HG02840 (cell line): ENCODE measurements around the gene DACT1.

ENCODE experiments used
- ATAC-seq: cut with Tn5 transposase; IDR thresholded peaks from one replicate; pipeline ENCODE4 v1.9.1; 2021; ENCODE audit warnings: mild to moderate bottlenecking, moderate library complexity, moderate number of reproducible peaks; ENCODE audit not compliant: unreplicated experiment, low FRiP score

The DACT1 gene

DNA sequence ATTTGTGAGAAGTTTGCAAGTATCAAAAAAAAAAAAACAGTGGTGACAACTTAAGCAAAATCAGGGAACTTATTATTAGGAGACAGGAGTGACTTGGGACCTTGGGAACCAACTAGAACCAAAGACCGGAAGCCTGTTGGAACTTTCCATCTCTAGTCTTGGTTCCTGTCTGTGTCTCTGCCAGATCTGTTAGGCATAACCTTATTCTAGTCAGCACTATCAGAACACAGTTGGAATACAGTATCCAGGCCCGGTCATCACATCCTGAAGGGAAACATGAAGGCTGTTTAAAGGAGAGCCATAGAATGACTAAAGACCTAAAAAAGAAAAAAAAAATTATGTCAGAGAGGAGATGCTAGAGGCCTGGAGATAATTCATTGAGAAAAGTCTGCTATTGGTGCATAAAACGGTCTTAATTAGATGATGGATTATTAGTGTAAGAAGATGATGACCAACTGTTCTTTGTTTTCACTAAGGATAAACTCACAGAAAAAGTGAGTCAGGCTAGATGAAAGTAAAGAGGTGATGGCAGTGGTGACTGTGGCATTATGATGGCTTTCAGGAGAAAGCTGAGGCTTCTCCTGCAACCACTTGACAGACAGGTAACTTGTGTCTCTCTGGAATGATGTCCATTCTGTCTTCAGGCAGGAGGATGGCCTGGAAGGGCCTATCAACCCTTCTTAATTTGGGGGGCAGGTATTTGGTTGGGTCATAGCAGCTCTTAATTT lies 28.2 kb downstream of the DACT1 start:
- ATAC-seq, result no peak

DNA sequence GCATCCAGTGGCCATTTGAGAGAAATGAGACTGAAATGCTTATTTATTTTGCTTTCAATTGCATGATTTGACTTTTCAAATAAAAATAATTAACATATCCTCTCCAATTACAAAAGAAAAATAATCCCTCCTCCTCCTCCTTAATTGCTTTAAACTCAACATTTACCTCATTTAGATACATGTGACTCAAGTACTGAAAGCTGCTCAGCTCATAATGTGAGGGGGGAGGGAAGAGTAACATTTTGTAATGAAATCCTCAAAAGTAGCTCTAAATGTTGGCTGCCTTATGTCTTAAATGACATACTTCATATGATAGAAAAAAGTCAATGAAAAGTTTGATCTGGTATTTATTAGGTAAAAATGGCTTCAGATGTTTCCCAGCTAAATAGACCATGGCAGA lies 29.0 kb downstream of the DACT1 start:
- ATAC-seq, result no peak

DNA sequence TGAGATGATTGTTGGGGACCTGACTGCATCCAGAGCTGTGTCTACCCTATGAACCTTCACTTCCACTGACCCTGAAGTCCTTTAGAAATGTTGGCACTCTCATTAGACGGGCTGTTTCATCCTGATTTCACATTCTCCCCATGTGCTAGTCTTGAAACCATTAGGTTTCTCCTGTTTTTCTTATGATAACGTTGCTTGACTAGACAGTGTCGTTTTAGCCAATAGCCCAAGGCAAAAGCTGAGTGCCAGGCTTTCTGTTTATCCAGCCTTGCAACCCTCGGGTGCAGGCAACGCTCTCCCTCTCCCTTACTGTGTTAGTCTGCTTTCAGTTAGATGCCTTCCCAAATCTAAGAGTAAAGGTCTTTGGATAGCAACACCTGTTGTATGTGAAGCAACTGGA lies 30.1 kb downstream of the DACT1 start:
- no peak for ATAC-seq

DNA sequence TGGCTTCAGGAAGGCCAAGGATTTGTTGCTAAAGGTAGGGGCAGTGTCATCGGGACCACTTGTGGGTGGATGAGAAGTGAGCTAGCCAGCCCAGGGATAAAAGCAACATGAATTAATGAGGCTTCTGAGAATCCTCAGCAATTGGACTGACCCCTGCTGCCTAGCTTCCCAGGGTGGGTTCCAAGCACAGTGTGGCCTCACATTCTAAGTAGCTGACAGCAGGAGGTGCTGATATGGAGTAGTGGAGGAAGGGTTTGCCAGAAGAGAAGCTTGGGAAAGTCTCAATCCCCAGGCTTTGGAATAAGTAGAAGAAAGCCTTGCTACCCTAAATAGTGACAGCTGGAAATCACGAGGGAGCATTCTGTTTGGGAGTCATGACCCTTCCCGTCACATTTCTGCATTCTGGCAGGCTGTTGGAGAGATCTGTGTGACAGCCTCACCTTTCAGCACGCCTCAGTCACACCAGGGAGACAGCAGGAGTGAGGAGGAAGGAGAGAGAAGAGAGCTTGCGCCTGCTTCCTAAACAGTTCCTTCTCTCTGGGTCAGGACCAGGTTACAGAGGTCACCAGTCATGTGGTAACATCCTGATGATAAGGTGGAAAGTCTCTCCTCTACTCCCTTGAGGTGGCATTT lies 31.2 kb downstream of the DACT1 start:
- no peak for ATAC-seq

DNA sequence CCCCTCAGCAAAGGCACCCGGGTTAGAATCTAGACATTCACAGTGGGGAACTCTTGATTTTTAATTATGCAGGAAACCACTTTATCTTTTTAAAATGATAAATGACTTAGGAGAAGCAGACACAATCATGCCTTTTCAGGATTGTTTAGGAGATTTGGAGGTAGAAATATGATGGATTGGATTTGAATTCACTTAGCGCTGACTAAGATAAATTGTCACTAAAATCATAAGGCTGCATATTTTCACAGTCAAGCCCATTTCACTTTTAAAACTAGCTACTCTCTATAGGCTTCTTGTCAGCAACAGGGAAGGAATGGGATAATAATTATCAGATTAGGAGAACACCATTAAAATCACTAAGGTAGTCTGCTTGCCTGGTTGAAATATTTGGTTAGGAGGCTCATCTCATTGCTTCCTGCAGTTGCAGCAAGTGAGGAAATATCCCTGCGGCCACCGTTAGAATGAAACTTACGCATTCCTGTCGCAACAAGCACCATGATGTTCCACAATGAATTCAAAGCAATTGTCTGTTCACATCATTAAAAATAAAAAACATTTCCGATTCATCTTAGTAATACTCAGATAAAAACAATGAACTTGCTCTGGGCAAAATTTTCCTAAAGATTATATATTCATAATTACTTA lies 31.9 kb downstream of the DACT1 start:
- ATAC-seq, result no peak

DNA sequence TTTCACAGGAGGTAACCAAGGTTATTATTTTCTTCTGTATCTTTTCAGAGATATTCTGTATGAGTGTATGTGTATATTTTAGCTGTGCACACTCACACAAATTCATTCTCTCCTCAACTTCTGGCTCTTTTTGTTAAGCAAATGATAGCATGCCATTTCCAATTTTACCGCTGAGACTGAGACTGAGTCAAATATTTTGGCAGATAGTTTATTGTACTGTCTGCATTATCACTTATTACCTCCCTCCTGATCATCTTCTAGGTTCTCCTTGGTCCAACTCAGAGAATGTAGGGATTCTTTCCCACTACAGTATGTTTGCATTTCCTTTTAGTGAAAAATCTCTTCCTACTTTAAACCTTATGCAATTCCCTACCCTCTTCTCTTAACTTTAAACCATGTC lies 33.3 kb downstream of the DACT1 start:
- no peak for ATAC-seq

DNA sequence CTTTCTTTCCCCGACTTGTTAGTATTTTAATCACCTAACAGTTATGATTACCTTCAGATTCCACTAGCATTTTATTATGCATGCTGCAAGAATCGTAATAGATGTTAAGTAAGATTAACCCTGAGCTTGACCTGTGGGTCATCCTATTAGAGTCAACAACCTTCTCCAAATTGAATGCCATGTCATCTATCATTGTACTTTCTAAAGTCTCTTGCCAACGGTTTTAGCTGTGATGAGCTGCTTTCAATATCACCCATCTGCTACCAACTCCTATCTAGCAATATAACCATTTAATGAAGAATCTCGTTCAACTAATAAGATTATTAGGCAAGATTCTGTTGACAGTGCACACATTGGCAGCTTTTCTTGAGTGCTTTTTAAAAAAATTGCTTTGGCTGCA lies 33.7 kb downstream of the DACT1 start:
- no peak for ATAC-seq

DNA sequence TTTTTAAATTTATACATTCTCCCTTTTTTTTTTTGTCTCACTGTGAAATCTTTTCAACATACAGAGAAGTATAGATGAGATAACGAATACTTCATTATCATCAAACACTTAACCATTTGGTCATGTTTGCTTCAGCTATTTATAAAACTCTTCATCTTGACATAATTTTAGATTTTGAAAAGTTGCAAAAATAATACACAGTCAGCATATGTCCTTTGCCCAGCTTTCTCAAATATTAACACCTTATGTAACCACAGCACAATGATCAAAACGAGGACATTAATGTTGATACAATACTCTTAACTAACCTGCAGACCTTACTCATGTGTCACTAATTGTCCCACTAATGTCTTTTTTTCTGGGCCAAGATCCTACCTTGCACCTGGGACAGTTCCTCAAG lies 36.0 kb downstream of the DACT1 start:
- no peak for ATAC-seq

DNA sequence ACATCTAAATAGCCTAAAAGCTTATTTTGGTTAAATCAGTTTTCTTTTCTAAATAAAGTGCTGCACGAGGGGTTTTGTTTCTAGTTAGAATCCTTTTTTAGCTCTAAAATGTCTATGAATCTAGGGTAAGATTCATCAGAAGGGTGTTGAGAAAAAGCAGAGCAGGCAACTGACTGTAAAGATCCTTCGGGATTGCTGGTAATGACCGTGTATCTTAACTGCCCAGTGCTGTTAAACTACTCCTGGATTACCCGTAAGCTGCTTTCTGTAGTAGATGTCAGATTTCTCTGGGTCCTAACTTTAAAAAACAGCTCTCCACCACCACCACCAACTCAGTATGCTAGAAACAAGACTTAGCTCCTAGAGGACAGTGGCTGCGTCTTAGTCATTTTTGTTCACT lies 39.2 kb downstream of the DACT1 start:
- no peak for ATAC-seq

DNA sequence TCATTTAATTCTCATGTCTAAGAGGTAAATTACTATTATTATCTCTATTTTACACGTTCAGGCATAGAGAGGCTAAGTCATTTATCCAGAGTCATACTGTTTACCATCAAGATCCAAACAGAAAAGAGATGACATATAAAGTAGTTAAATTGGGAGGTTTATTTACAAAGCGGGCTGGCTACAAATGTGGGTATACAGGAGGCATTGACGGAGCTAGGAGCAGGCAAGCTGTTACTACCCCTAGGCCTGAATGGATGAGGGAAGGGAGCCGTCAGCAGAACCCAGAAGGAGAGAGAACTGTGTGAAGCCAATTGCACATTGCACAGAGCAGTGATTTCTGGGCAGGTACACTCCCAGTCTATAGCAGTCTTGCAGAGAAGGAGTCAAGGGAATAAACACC lies 39.8 kb downstream of the DACT1 start:
- ATAC-seq, result no peak

DNA sequence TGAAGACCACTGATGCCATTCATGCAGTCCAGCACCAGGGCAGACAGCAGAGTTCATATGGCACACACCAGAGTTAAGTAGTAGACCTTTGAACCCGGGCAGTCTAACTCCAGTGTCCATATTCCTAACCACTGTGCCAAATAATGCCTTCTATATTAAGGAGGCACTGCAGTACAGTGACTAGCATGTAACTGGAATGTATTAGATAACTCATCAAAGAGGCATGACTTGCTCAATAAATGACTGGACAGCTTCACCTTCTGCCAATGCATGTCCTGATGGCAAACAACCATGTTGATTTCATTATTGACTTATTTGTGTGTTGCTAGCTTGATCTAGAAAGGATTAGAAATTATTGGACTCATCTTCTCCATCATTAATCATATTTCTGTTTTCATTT lies 40.2 kb downstream of the DACT1 start:
- no peak for ATAC-seq

DNA sequence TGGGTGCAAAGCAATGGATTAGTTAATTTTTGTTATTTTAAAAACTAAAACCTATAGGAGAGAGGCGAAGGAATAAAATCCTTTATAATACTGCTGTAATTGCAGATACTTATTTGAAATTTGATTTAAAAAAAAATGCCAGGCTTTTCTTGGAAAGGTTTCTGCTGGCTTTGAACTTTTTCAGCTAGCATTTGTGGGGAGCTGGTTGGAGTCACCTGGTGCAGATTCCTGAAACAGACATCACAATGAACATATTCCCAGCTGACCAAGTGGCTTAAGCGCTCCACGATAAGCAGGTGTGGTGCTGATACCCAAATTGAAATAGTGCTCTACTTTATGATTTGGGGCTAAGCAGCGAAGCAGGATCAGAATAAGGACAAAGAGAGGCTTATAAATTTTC lies 42.9 kb downstream of the DACT1 start:
- no peak for ATAC-seq

DNA sequence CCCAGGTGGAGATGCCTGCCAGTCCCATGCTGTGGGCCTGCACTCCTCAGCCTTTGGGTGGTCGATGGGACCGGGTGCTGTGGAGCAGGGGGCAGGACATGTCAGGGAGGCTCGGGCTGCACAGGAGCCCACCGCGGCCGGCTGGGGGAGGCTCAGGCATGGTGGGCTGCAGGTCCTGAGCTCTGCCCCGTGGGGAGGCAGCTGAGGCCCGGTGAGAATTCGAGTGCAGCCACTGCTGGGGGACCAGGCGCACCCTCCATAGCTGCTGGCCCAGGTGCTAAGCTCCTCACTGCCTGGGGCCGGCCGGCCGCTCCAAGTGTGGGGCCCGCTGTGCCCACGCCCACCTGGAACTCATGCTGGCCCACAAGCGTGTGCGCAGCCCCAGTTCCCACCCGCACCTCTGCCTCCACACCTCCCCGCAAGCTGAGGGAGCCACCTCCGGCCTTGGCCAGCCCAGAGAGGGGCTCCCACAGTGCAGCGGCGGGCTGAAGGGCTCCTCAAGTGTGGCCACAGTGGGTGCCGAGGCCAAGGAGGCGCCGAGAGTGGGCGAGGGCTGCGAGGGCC lies 49.6 kb downstream of the DACT1 start:
- no peak for ATAC-seq

DNA sequence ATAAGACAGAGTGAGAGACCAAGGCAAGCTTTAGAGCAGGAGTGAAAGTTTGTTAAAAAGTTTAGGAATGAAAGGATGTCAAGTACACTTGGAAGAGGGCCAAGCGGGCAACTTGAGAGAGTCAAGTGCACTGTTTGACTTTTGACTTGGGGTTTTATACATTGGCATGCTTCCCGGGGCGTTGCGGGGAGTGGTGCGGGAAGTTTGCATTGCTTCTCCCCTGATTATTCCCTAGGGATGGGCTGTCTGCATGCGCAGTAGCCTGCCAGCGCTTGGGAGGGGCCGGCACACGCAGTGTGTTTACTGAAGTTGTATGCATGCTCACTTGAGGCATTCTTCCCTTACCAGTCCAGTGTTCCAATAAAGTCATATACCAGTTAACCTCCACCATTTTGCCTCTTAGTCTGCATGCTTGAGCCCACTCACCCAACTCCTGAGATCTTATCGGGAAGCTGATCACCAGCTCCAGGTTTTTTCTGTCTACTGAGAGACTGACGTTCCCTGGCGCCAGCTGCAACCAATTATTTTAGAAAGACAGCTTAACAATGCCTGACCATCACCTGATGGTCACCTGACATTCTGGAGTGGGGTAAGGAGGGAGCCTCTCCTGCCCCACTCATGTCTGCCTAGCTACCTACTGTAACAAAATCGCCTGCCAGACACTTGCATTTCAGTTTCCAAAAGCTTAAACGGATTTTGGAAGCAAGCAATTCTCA lies 53.2 kb downstream of the DACT1 start:
- ATAC-seq, result no peak

DNA sequence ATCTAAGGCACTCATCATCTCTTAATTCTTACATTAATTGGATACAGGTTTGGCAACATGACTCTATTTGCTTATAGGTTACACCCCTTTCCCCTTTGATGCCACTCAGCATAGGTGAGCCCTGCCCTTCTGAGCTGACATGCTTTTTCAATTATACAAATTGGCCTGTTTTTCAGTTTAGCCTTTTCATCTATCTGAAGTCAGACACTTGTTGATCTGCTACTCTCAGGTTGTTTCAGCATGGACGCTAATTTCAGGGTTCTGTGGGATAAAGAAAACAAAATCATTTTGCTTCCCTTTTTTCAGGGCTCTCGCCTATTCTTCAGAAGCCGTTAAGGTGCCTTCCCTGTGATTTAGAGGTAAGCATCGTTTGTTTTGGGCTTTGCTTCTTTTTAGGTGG lies 55.3 kb downstream of the DACT1 start:
- ATAC-seq, result no peak

DNA sequence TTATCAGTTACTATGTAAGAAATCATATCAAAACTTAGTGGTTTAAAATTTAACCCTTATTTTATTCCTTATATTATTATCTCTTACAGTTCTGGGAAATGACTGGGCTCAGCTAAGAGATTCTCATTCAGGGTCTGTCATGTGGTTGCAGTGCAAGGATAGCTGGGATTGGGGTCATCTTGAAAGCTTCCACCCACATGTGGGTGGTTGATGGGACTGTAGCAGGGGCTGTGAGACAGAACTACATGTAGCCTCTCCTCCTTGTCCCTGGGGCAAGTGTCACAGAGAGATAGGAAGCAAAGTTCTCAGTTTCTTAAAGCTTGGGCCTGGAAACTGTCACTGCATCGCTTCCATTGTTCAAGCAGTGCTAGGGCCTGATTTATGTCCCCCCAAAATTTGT lies 57.8 kb downstream of the DACT1 start:
- no peak for ATAC-seq

DNA sequence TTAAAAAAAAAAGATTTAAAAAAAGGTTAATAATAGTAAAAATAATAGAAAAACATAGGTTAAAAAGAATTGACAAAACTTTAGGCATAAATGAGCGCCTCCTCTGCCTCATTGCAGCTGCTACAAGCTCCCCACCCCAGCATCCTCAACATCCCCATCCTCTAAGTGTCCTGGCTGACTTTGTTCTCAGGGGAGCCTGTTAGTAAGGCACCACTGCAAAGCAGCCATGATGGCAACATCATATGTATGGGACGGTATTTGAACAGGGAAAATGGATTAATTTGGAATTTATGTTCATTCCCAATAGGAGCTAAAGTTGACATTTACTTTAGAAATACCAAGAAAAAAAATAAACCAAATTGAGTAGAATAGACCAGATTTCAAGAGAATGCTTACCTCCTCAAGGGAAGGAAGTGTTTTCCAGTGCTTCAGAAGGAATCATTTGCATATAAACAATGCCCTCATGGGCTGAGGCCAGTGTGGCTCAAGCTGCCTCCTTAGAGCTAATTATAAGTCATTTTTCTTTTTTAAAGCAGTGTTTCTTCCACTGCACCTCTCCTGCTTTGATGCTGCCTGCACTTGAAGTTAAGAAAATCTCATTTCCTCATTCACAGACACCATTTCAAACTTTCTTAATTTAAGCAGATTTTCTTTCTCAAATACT lies 59.6 kb downstream of the DACT1 start:
- ATAC-seq, result no peak
